NOMO-1 (cell line): ENCODE results near the gene IL2RA.

ENCODE experiments used
- DNase-seq, 2 experiments: peaks; one replicate each; lab custom pipeline; 2025; ENCODE audit not compliant: unreplicated experiment in 2 of 2; lab: John Stamatoyannopoulos, UW

IL2RA gene

GRCh38 chr10:6061056-6061455 is 1.1 kb downstream of the IL2RA start:
- DNase-seq = no peak

- no peak for DNase-seq
Measured at GRCh38 chr10:6059506-6059905, 2.7 kb downstream of the IL2RA start.

GRCh38 chr10:6058682-6059475 is 3.3 kb downstream of the IL2RA start:
- no peak for DNase-seq

GRCh38 chr10:6056411-6057135 is 5.6 kb downstream of the IL2RA start:
- DNase-seq = no peak

GRCh38 chr10:6055929-6056328 is 6.2 kb downstream of the IL2RA start:
- DNase-seq = no peak

GRCh38 chr10:6054884-6055283 is 7.3 kb downstream of the IL2RA start:
- no peak for DNase-seq

- DNase-seq = no peak
Measured at GRCh38 chr10:6053816-6054631, 8.1 kb downstream of the IL2RA start.

GRCh38 chr10:6053303-6053702 is 8.9 kb downstream of the IL2RA start:
- no peak for DNase-seq

- DNase-seq = no peak
Measured at GRCh38 chr10:6052247-6053221, 9.6 kb downstream of the IL2RA start.

GRCh38 chr10:6050801-6051445 is 11.2 kb downstream of the IL2RA start:
- peak; percentile 31 to 40 for DNase-seq

GRCh38 chr10:6049031-6049400 is 13.2 kb downstream of the IL2RA start:
- no peak for DNase-seq

GRCh38 chr10:6048281-6049030 is 13.7 kb downstream of the IL2RA start:
- no peak for DNase-seq

GRCh38 chr10:6047847-6048246 is 14.3 kb downstream of the IL2RA start:
- DNase-seq = no peak

- DNase-seq = no peak
Measured at GRCh38 chr10:6046773-6047611, 15.2 kb downstream of the IL2RA start.

- DNase-seq = no peak
Measured at GRCh38 chr10:6045878-6046772, 16.0 kb downstream of the IL2RA start.

- DNase-seq = peak in 1 of 2 experiments; percentile 14
Measured at GRCh38 chr10:6045314-6045848, 16.8 kb downstream of the IL2RA start.

GRCh38 chr10:6044751-6045313 is 17.3 kb downstream of the IL2RA start:
- DNase-seq = no peak
